H1 (cell line): ENCODE results near the gene INIP. TPM values are rescaled to one million over a fixed set of nuclear protein-coding genes. Genes with fewer than 3 reads are reported as not detected.

Experiments
- BRCA1 ChIP-seq: IDR thresholded peaks from 2 replicates; pipeline ENCODE4 v1.6.1; 2012; ENCODE audit warnings: low read depth, low read length, improper control_type of control experiment
- EZH2 ChIP-seq: fragments of 200-600 bp; sonication (generic); IDR thresholded peaks from 2 replicates; pipeline ENCODE4 v1.7.1; 2012; ENCODE audit warnings: low read depth, mild to moderate bottlenecking, moderate library complexity, low read length, inconsistent platforms; ENCODE audit not compliant: severe bottlenecking
- NRF1 ChIP-seq: IDR thresholded peaks from 2 replicates; pipeline ENCODE4 v1.6.1; 2011; ENCODE audit warnings: mild to moderate bottlenecking, low read depth, low read length, improper control_type of control experiment
- polyA plus RNA-seq, 7 experiments: library from polyadenylated mRNA; depleted of rRNA in 3 of 7; stranded (reverse) in 5 of 7; unstranded in 2 of 7; fragments of >200 nt in 5 of 7; fragments of 200-250 nt in 2 of 7; gene quantifications; 1 replicate in 5 of 7; 2 replicates in 1 of 7; 4 replicates in 1 of 7; pipeline versions ENCODE4 v1.2.1 to v1.2.3, GENCODE V29; 2011 to 2013; ENCODE audit warnings: missing spikeins in 2 of 7, mixed read lengths in 2 of 7
- total RNA-seq: library from RNA; stranded (reverse); fragmentation: NEBNext Ultra II Directional; extraction: Animal tissue kit (Norgen Biotek cat#: 25700); gene quantifications from 2 replicates; pipeline ENCODE4 v1.2.1, GENCODE V29; 2021

The INIP gene
- total and polyA plus RNA-seq, 2 of the 8 experiments (the other 6 are each of a cell fraction or from before 2014, with no cell fraction given) = 10.7 to 18.3 TPM

DNA sequence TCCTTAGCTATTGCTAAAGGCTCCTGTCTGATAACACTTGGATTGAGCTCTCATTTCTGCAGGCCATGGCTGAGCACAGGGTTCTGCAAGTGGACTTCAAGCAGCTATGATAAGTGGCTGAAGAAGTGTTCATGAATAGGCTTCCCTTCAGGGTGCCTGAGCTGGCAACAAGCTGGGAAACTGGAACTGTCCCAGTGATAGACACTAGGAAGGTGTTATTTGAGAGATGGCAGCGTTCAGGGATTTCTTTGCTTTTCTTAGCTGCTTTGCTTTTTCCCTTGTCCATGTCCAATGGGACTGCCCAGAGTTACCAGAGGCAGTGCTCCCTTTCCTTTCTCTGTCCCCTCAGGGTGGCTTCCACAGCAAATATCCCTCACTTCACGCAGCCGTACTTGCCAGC is 75.8 kb downstream of the INIP start (continued):
- TF ChIP-seq EZH2 (no peak), NRF1 (no peak), BRCA1 (no peak)
